Upper lobe of left lung (tissue), 6 donors: ENCODE measurements around the gene RNF150. TPM values are rescaled to one million over a fixed set of nuclear protein-coding genes. Genes with fewer than 3 reads are reported as not detected.
"Not testable (repeated sequence)": the region's sequence is repeated elsewhere in the genome, so short reads cannot be mapped to it uniquely, and the experiment has no call there.

Experiments used
- ATAC-seq, 2 donors: fragments of 200-7000 bp; cut with Tn5 transposase; one replicate each; pipeline ENCODE4 v1.9.1; 2022; ENCODE audit warnings: mild to moderate bottlenecking in 2 of 2, moderate library complexity in 2 of 2; ENCODE audit not compliant: low FRiP score in 2 of 2
- DNase-seq, 2 donors: peaks; one replicate each; pipeline ENCODE4 v3.0.0-alpha.2; 2019 to 2020
- H3K27ac ChIP-seq, 4 donors: fragments of 200-600 bp; sonication (generic); one replicate each; pipeline ENCODE4 v1.5.1; 2016 to 2019
- H3K27me3 ChIP-seq, 4 donors: fragments of 200-600 bp; sonication (generic); one replicate each; pipeline ENCODE4 v1.5.1; 2017 to 2019
- H3K36me3 ChIP-seq, 4 donors: fragments of 200-600 bp; sonication (generic); one replicate each; pipeline ENCODE4 v1.5.1; 2016 to 2019
- H3K4me1 ChIP-seq, 4 donors: fragments of 200-600 bp; sonication (generic); one replicate each; pipeline ENCODE4 v1.5.1; 2018 to 2019
- H3K4me3 ChIP-seq, 4 donors: fragments of 200-600 bp; sonication (generic); one replicate each; pipeline ENCODE4 v1.5.1; 2017 to 2019; ENCODE audit warnings: mild to moderate bottlenecking in 2 of 4, moderate library complexity in 1 of 4
- H3K9me3 ChIP-seq, 4 donors: fragments of 200-600 bp; sonication (generic); one replicate each; pipeline ENCODE4 v1.5.1; 2018 to 2019
- EP300 ChIP-seq, 4 donors: sonication (generic); formaldehyde crosslinking; IDR thresholded peaks; one replicate each; pipeline ENCODE4 v1.5.1; 2017; ENCODE audit warnings: antibody characterized with exemption in 4 of 4, control low read depth in 2 of 4
- POLR2A ChIP-seq, 4 donors: fragments of 450-650 bp; IDR thresholded peaks; one replicate each; pipeline ENCODE4 v1.5.1; 2016 to 2017; ENCODE audit warnings: antibody characterized with exemption in 4 of 4, mild to moderate bottlenecking in 2 of 4
- POLR2AphosphoS5 ChIP-seq, 2 donors: sonication (generic); formaldehyde crosslinking; IDR thresholded peaks; one replicate each; pipeline ENCODE4 v1.5.1; 2017; ENCODE audit warnings: antibody characterized with exemption in 2 of 2
- WGBS, 2 donors: methylation state at CpG; one replicate each; pipeline ENCODE4 v1.1.5; 2017 to 2018; 5-methylcytosine and 5-hydroxymethylcytosine counted together
- total RNA-seq, 6 donors: library from RNA; depleted of rRNA in 4 of 6; stranded (reverse); fragments of >200 nt in 4 of 6; gene quantifications; one replicate each; pipeline versions ENCODE4 v1.1.0 to v1.2.1, GENCODE V29; 2016 to 2021
- TF ChIP-seq, protein P1 (sequence below), 6 experiments: fragments of 450-650 bp in 4 of 6; fragments of 200-600 bp in 2 of 6; sonication (generic) in 2 of 6; IDR thresholded peaks; one replicate each; pipeline ENCODE4 v1.5.1; 2016 to 2019; ENCODE audit warnings: antibody characterized with exemption in 6 of 6
- donor health status: DM: no; HTN: no; CAD: no; lungs with moderate emphysema.
- donor health status: DM: no; HTN: yes; CAD: no; lungs with severe emphysema.

The RNF150 gene
- total RNA-seq, 6 donors from 2014 or later, result 0.46 to 2.1 (median 1.4) TPM

- TF ChIP-seq POLR2AphosphoS5 (IDR thresholded peaks at IDR 0.05) (no peak), POLR2A (IDR thresholded peaks at IDR 0.05) (no peak), EP300 (IDR thresholded peaks at IDR 0.05) (no peak)
- TF ChIP-seq, protein P1, sequence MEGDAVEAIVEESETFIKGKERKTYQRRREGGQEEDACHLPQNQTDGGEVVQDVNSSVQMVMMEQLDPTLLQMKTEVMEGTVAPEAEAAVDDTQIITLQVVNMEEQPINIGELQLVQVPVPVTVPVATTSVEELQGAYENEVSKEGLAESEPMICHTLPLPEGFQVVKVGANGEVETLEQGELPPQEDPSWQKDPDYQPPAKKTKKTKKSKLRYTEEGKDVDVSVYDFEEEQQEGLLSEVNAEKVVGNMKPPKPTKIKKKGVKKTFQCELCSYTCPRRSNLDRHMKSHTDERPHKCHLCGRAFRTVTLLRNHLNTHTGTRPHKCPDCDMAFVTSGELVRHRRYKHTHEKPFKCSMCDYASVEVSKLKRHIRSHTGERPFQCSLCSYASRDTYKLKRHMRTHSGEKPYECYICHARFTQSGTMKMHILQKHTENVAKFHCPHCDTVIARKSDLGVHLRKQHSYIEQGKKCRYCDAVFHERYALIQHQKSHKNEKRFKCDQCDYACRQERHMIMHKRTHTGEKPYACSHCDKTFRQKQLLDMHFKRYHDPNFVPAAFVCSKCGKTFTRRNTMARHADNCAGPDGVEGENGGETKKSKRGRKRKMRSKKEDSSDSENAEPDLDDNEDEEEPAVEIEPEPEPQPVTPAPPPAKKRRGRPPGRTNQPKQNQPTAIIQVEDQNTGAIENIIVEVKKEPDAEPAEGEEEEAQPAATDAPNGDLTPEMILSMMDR (IDR thresholded peaks at IDR 0.05), result no peak
- Histone ChIP-seq H3K4me3 (no peak overlapping the region), H3K27me3 (no peaks in the 10 kb centered on the region), H3K4me1 (no peaks in the 10 kb centered on the region), H3K27ac (no peak overlapping the region), H3K9me3 (no peaks in the 10 kb centered on the region), H3K36me3 (no peaks in the 10 kb centered on the region)
- ATAC-seq (no peak), DNase-seq (no peak)
- WGBS, 2 donors, result 70 to 77% methylated on average over 4 of the region's 4 CpGs
Observed at GRCh38 chr4:141058591-141059512, 74.4 kb downstream of the RNF150 start.

DNA sequence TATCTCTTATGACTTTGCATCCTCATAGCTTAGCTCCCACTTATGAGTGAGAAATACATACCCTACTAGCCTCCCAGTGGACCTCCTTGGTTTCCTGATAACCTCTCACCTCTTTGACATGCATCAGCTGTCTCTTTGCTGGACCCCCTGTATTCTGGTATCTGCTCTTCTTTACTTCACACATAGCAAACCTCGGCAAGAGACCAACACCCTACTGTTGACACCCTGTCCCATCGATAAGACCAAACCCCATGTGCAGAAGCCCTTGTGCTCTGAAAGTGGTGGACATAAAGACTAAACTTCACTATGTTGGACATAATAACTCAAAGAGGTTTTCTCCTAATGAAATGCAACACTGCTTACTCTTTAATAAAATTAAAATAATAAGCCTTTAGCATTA, 75.7 kb downstream of the RNF150 start:
- Histone ChIP-seq H3K4me1 (no peaks in the 10 kb centered on the region), H3K36me3 (no peaks in the 10 kb centered on the region), H3K27me3 (no peaks in the 10 kb centered on the region), H3K27ac (no peak overlapping the region), H3K9me3 (no peaks in the 10 kb centered on the region), H3K4me3 (no peak overlapping the region)
- DNase-seq (no peak), ATAC-seq (no peak)
- 68 to 70% methylated on average over 2 of the region's 2 CpGs for WGBS, 2 donors
- no peak for TF ChIP-seq POLR2AphosphoS5 (IDR thresholded peaks at IDR 0.05)
- no peak for TF ChIP-seq EP300 (IDR thresholded peaks at IDR 0.05)
- TF ChIP-seq, protein P1 (IDR thresholded peaks at IDR 0.05), result no peak
- TF ChIP-seq POLR2A (IDR thresholded peaks at IDR 0.05), result no peak

DNA sequence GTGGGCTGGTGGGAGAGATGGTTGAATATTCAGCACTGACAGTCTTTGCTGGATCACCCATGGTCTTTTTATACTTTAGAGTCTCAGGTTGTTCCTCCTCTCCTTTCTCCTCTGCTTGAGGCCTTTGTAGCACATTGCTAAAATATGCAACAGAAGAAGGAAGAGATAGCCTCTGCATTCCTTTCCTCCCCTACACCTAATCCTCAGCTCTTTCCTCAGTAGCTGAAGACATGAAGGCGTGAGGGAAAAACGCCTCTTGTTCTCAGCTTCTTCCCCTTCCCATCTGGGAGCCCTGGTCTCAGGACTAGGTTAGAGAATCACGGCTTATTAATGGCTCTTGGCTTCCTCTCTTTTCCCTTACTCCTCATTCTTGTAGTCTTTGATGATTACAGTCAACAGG, 76.8 kb downstream of the RNF150 start:
- TF ChIP-seq EP300 (IDR thresholded peaks at IDR 0.05) (no peak), POLR2A (IDR thresholded peaks at IDR 0.05) (no peak), POLR2AphosphoS5 (IDR thresholded peaks at IDR 0.05) (no peak)
- TF ChIP-seq, protein P1 (IDR thresholded peaks at IDR 0.05), result no peak
- Histone ChIP-seq H3K4me3 (no peak overlapping the region), H3K27ac (no peak overlapping the region), H3K9me3 (peaks cover 0 to 6% (median 0%) of the 10 kb centered on the region in 4 donors), H3K4me1 (no peaks in the 10 kb centered on the region), H3K27me3 (no peaks in the 10 kb centered on the region), H3K36me3 (no peaks in the 10 kb centered on the region)
- no peak for DNase-seq
- ATAC-seq, result no peak
- WGBS, 2 donors, result 73 to 85% methylated on average over 3 of the region's 3 CpGs

DNA sequence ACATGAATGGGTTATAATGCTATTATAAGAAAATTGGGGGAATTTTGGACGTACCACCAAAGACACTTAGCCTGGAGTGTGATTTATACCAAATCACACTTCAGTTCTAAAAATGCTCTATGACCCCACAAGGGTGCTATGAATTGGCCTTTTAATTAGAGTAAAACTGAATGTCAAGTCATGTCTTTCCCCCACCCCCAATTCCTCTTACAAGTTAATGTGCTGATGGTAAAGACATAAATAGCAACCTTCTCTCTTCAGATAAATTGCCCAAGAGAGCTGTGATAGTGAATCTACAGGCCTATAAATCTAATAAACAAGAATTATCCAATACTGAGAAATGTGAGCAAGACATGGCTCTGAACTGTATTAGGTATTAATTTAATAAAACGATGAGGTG, 78.8 kb downstream of the RNF150 start:
- ATAC-seq, result no peak
- Histone ChIP-seq H3K27ac (no peak overlapping the region), H3K4me3 (no peak overlapping the region), H3K36me3 (no peaks in the 10 kb centered on the region), H3K9me3 (peaks cover 0 to 17% (median 3%) of the 10 kb centered on the region in 4 donors), H3K4me1 (no peaks in the 10 kb centered on the region), H3K27me3 (no peaks in the 10 kb centered on the region)
- 89 to 90% methylated on average over 2 of the region's 2 CpGs for WGBS, 2 donors
- DNase-seq, result no peak
- TF ChIP-seq, protein P1 (IDR thresholded peaks at IDR 0.05), result no peak
- no peak for TF ChIP-seq EP300 (IDR thresholded peaks at IDR 0.05)

DNA sequence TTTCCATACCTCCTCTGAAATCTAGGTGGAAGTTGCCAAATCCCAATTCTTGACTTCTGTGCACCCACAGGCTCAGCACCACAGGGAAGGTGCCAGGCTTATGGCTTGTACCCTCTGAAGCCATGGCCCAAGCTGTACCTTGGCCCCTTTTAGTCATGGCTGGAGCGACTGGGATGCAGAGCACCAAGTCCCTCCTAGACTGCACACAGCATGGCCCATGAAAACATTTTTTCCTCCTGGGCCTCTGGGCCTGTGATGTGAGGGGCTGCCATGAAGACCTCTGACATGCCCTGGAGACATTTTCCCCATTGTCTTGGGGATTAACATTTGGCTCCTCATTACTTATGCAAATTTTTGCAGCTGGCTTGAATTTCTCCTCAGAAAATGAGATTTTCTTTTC, 82.3 kb downstream of the RNF150 start:
- ATAC-seq, H3K4me1 ChIP-seq, H3K27ac ChIP-seq, H3K4me3 ChIP-seq, H3K27me3 ChIP-seq, H3K36me3 ChIP-seq, DNase-seq: not testable (repeated sequence)
- H3K9me3 ChIP-seq, result peaks cover 0 to 17% (median 3%) of the 10 kb centered on the region in 4 donors
- 83 to 88% methylated on average over 1 of the region's 1 CpG for WGBS, 2 donors
